ENCODE measurements around the gene AQP9.
"Not testable (repeated sequence)": the region's sequence is repeated elsewhere in the genome, so short reads cannot be mapped to it uniquely, and the experiment has no call there.

AQP9 gene

DNA sequence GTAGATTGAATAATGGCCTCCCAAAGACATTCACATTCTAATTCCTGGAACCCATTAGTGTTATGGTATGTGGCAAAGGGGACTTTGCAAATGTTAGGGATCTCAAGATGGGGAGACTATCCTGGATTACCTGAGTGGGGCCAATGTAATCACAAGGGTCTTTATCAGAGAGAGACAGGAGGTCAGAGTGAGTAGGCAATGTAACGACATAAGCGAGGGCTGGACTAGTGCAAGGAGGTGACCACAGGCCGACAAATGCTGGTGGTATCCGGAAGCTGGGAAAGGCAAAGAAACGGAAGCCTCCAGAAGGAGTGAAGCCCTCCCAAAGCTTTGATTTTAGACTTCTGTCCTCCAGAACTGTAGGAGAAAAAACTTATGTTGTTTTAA lies 26.5 kb upstream of the AQP9 start:
- DNase-seq (ENCODE audit: low read depth) = no peak
- TF ChIP-seq CTCF (IDR thresholded peaks at IDR 0.05; ENCODE audit: insufficient read depth, low read depth, low read length, missing control alignments) = no peak
- no peak overlapping the region for H3K4me3 ChIP-seq (ENCODE audit: low read depth, low read length)

DNA sequence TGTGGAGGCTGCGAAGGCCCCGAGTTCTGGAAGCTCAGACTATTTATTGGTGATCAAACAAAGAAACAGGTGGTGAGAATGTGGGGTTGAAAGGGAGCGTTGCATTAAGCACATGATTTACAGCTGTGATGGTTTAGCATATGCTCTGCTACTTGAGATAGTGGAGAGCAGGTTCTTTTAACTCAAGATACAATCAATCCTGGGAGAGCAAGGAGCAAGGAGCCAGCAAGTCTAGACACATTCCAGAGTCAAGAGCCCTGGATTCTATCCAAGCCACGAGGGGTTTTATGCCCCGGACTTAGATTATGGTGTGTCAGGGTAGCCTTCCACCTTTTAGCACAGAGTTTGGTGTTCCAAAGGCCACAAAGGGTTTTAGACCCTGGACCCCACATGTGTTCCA lies 24.8 kb upstream of the AQP9 start:
- DNase-seq (ENCODE audit: low read depth); H3K4me3 ChIP-seq (ENCODE audit: low read depth, low read length): not testable (repeated sequence)

DNA sequence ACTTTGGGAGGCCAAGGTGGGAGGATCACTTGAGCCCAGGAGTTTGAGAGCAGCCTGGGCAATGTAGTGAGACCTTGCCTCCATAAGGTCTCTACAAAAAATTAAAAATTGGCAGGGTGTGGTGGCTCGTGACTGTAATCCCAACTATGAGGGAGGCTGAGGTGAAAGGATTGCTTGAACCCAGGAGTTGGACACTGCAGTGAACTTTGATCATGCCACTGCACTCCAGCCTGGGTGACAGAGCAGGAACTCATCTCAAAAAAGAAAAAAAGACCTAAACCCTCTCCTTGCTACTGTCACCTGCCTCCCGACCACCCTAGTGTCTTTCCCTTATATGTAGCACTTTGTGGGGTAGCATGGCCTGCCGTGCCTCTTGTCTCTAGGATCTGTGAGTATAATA lies 23.8 kb upstream of the AQP9 start:
- H3K4me3 ChIP-seq (ENCODE audit: low read depth, low read length) = no peak overlapping the region
- TF ChIP-seq CTCF (IDR thresholded peaks at IDR 0.05; ENCODE audit: insufficient read depth, low read depth, low read length, missing control alignments) = no peak
- DNase-seq (ENCODE audit: low read depth) = no peak

- TF ChIP-seq CTCF (IDR thresholded peaks at IDR 0.05; ENCODE audit: insufficient read depth, low read depth, low read length, missing control alignments) = no peak
- DNase-seq (ENCODE audit: low read depth) = no peak
- no peak overlapping the region for H3K4me3 ChIP-seq (ENCODE audit: low read depth, low read length)
These were observed 23.4 kb upstream of the AQP9 start for GRCh38 chr15:58114812-58115211.

GRCh38 chr15:58115692-58116091 lies 22.5 kb upstream of the AQP9 start:
- no peak for DNase-seq (ENCODE audit: low read depth)
- H3K4me3 ChIP-seq (ENCODE audit: low read depth, low read length) = no peak overlapping the region
- TF ChIP-seq CTCF (IDR thresholded peaks at IDR 0.05; ENCODE audit: insufficient read depth, low read depth, low read length, missing control alignments) = no peak

DNA sequence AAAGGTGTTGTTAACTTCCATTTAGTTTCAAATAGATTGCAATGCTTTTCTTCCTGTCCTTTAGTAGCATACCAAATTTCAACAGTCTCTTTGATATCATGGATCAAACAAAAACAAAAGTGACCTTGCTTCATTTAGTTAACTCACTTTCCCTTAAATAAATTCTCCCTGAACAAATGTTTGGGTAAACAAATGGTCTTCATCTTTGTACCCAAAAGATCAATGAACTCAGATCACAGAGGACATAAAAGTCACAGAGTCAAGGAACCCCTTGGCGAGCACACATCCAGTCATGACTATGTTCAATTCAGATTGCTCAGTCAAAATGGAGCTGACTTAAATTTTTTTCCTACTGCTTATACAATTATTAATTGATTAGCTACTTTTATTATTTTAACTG lies 20.6 kb upstream of the AQP9 start:
- no peak for DNase-seq (ENCODE audit: low read depth)
- no peak overlapping the region for H3K4me3 ChIP-seq (ENCODE audit: low read depth, low read length)
- TF ChIP-seq CTCF (IDR thresholded peaks at IDR 0.05; ENCODE audit: insufficient read depth, low read depth, low read length, missing control alignments) = no peak

- TF ChIP-seq CTCF (IDR thresholded peaks at IDR 0.05; ENCODE audit: insufficient read depth, low read depth, low read length, missing control alignments) = no peak
- no peak overlapping the region for H3K4me3 ChIP-seq (ENCODE audit: low read depth, low read length)
- DNase-seq (ENCODE audit: low read depth) = no peak
These were observed 19.9 kb upstream of the AQP9 start for GRCh38 chr15:58118272-58118671.

DNA sequence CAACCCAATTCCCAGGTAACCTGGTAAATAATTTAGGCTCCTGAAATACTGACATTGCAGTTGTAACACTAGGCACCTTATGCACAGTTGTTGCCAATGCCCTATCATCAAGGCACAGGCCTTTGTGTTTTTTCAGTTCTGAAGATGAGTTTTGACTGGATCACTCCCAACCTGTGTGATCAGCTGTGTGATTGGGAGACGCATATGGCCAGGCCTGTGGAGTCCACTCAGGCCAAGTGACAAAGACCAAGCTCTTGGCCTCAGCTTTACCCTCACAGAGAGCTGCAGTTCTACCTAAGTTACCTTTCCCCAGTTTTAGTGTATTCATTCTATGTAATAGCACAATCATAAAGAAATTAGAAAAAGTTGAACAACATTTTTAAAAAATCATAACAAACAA lies 19.2 kb upstream of the AQP9 start:
- DNase-seq (ENCODE audit: low read depth) = no peak
- H3K4me3 ChIP-seq (ENCODE audit: low read depth, low read length) = no peak overlapping the region
- no peak for TF ChIP-seq CTCF (IDR thresholded peaks at IDR 0.05; ENCODE audit: insufficient read depth, low read depth, low read length, missing control alignments)
